LoVo (cell line): ENCODE measurements around the gene CWF19L1.
"Not testable (repeated sequence)": the region's sequence is repeated elsewhere in the genome, so short reads cannot be mapped to it uniquely, and the experiment has no call there.

Experiments used
- DNase-seq: peaks from one replicate; pipeline ENCODE4 v3.0.0-alpha.2; 2016; ENCODE audit warnings: low spot score

The CWF19L1 gene

DNA sequence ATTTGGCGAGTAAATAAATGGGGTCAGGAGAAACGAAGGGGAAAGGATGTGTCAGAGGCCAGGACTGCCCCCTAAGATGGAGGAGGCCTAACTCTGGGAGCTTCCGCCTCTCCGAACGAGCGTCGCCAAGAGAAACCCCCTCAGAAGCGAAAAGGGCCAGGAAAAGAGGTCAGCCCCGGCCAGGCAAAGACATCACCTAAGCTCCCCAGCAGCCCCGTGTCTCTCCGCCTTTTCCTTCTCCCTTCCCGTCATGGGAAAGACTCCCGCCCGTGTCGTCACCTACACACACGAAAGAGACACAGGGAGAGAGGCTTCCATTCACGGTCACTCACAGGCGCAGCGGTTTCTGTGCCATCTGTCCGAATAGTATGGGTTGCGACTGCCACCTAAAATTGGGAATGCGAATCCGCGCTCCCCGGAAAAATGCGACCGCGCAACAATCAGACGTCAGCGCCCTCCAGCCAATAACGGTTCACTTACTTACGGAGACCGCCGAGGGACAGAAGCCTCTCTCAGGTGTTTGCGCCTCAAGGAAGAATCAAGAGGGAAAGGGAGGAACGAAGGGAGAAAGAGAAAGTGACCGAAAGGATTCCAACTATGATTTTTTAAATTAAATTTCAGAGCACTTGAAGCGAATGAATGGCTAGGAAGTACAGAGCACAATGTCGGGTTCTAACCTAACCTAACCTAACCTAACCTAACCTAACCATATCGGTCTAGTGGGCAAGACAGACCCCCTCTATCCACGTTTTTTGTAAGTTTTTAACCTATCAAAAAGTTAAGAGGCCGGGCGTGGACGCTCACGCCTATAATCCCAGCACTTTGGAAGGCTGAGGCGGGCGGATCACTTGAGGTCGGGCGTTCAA is at the start of gene CWF19L1:
CWF19L1 (minus strand) TSS at position 400 of the 866 bp plus-strand sequence; CDS start at position 355, 45 bp downstream.
- peak; percentile 90 for DNase-seq

DNA sequence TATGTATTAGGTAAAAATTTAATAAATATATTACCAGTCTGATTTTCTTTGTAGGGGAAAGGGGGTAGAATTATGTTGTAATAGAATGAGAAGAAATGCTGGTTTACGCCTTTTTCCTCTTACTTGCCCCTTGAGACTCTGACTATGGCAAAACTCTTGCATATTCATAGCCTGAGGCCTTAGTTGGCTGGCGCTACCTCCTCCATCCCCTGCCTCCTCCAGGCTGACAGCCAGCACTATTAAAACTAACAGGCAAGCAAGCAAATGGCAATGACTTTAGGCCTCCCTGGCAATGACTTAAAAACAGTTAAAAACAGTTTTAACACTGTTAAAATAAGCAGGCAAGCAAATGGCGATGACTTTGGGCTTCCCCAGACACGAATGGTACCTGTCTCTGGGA is 48.2 kb upstream of the CWF19L1 start:
- no peak for DNase-seq

DNA sequence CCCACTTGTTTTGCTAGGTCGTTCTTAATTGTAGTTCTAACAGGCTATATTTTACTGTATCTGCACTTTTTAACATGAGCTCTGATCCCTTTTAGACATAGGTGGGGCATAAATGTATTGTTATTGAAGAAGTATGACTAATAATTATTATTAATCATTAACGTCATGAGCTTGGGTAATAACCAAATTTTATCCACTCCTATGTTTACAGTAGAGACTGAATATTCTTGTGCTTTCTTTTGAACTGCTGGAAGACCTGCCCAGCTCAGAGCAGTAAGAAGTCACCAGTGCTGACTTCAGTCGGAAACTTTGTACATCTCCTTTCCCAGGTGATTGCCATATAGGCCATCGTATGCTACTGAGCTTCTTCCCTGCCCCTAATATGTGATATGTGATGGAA is 43.9 kb upstream of the CWF19L1 start:
- no peak for DNase-seq

DNA sequence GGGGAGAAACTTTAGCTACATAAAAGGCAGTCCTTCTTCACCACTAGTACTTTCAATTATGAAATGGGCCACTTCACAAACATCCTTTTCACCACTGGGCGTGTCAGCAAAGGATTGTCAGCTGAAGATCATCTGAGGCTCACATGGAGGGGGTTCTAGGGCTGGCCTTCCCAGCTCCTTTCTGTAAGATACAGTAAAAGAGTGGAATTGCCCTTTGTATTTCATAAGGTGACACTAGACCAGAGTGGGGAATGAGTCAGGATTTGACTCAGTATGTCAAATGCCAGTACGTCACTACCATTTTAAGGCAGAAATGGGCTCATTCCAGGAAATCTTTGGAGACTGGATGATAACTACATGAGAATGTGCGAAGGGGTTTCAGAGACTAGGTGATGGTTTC is 40.2 kb upstream of the CWF19L1 start:
- no peak for DNase-seq

DNA sequence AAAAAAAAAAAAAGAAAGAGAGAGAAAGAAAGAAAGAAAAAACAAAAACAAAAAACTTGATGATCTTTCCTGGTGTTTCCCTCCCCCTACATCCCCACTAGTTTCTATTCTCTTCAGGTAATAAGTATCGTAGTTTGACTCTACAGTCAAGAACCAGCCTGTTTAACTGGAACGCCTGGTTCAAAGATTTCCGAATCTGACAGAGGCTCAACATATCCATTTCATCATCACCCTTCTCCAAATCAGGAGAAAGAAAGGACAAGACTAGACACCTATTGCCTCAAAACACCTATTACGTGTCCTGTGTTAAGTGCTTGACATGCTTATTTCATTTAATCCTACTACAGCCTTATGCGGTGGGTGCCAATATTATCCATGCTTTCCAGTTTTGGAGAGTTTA is 39.4 kb upstream of the CWF19L1 start:
- no peak for DNase-seq

DNA sequence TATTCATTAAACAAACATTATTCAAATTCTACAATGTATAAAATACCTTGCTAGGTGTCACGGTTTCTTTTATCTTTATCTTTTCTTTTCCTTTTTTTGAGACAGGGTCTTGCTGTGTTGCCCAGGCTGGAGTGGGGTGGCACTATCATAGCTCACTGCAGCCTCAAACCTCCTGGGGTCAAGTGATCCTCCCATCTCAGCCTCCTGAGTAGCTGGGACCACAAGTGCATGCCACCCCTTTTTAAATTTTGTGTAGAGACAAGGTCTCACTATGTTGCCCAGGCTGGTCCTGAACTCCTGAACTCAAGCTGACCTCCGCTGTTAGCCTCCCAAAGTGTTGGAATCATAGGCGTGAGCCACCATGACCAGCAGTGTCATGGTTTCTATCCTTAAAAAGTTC is 37.0 kb upstream of the CWF19L1 start:
- no peak for DNase-seq

DNA sequence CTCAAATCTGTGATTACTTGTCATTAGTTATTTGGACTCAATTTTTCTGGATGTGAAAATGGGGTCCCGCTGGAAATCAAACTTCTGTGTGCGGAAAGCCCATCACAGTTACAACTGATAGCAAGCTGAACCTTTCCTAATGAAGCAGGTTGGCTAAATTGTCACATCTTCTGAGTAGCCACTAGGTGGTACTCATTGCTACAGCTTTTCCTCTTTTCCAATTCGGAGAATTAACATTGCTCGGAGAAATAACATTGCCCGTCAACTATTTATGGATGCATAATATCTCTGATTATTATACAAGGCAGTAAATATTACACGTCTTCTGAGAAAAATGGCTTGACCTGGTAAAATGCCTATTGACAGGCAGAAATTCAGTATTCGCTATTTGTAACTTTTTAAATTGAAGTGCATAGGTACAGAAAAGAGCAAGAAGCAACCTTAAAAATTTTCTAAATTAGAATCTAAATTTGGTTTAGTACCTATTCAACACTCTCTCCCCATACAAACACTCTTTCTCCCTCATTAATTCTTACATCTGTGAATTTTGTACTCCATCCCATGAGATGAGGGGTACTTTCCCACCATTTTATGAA is 36.4 kb upstream of the CWF19L1 start:
- peak; percentile 38 for DNase-seq

DNA sequence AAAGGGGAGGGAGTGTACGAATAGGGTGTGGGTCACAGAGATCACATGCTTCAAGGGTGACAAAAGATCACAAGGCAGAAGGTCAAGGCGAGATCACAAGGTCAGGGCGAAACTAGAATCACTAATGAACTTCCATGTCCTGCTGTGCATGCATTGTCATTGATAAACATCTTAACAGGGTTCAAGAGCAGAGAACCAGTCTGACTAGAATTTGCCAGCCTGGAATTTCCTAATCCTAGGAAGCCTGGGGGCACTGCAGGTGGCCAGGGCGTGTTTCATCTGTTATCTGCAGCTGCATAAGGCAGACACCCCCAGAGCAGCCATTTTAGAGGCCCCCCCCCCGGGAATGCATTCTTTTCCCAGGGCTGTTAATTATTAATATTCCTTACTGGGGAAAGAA is 33.7 kb upstream of the CWF19L1 start:
- peak; percentile 9 for DNase-seq

DNA sequence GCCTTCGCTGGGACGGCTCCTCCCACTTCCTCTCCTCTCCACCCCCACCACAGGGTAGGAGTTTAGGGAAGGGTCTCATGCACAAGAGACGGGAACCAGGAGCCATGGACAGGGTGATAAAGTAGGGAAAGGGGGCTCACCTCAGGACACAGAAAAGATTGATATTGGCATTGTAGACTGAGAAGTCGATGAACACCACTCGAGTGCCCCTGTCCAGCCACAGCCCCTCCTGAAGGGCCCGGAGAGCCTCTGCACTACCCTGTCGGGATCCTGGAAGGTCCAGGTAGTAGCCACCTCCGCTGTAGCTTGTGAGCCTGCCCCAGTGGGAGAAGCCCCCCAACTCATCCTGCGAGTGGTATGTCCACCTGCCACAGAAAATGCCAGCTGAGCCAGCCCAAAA is 29.8 kb upstream of the CWF19L1 start:
- DNase-seq, result no peak

DNA sequence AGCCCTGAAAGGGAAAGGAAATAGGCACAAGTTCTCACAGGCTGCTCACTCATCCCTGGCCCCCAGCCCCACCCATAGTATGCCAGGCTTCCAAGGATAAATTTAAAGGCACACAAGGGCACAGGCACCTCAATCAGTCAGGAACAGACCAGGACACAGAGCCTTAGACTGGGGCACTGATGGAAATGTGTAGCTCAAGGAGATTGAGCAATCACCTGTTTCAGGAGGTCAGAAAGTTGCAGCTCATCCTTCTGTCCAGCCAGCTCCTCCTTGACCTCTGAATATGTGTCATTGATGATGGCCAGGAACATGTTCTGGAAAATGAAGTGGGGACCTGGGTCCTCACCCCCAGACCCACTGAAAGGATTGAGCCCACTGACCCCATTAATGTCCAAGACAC is 25.6 kb upstream of the CWF19L1 start:
- DNase-seq, result no peak

DNA sequence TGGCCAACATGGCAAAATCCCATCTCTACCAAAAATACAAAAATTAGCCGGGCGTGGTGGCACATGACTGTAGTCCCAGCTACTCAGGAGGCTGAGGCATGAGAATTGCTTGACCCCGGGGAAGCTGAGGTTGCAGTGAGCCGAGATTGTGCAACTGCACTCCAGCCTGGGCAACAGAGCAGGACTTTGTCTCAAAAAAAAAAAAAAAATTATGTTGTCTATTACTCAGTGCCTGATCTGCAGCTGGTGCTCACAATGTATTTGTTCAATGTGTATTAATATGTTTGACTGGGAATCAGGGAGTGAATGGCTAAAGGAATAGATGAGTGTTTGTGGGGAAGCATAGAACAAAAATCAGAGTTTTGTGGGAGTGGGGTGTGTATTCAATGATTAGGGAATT is 24.9 kb upstream of the CWF19L1 start:
- not testable (repeated sequence) for DNase-seq

DNA sequence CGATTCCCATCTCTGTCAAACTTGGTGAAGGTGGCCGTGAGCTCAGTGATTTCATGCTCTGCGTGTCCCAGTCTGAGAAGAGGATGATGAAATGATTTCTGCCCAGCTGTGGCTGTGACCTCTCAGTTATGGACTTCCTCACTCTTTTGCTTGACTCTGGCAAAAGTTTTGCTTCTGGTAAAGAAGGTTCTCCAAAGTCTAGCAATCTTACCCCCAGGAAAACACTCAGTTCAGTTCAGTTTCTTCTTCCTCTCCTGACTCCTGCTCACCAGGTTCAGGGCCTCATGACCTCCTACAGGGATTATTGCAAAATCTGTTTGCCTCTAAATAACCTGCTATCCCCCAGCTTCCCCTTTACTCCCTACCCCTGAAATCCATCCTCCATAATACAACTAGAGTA is 23.9 kb upstream of the CWF19L1 start:
- DNase-seq, result no peak

DNA sequence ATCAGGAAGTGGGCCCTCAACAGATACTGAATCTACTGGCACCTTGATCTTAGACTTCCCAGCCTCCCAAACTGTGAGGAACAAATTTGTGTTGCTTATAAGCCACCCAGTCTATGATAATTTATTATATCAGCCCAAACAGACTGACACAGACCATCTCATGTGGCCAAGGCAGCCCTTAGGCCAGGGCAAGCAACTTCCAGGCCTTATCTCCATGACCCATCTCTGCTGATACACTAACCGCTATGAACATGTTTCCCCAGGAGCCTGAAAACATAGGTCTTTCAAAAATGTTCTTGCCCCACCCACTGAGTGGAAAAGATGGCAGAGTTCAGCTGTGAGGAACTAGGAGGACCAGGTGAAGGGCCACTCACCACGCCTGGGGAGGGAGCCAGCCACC is 22.2 kb upstream of the CWF19L1 start:
- DNase-seq, result no peak

DNA sequence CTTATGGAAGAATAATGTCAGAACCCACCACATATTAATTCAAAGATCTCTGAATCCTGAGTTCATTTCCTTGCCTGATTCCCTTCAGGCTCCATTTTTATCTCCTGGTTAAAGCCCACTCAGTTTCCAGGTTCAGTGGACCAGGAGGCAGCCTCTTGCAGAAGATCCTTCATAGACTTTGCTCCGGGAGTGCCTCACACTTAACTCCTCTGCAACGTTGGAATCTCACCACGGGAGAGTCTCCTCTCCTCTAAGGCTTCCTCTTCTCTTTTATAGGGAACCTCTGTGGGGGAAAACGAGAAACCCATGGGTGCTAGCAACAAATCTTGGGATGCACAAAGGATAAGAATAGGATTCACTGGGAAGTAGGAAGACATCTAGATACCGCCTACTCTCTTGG is 20.8 kb upstream of the CWF19L1 start:
- DNase-seq, result no peak

DNA sequence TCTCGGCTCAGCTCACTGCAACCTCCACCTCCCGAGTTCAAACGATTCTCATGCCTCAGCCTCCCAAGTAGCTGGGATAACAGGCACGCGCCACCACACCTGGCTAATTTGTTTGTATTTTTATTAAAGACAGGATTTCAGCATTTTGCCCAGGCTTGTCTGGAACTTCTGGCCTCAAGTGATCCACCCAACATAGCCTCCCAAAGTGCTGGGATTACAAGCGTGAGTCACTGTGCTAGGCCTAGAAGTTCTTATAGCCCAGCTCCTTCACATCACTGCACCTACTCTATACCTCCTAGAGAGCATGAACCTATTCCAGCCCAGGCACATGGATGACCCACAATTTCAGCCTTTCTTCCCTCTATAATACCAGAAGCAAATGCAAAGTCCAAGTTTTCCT is 20.3 kb upstream of the CWF19L1 start:
- DNase-seq, result no peak

DNA sequence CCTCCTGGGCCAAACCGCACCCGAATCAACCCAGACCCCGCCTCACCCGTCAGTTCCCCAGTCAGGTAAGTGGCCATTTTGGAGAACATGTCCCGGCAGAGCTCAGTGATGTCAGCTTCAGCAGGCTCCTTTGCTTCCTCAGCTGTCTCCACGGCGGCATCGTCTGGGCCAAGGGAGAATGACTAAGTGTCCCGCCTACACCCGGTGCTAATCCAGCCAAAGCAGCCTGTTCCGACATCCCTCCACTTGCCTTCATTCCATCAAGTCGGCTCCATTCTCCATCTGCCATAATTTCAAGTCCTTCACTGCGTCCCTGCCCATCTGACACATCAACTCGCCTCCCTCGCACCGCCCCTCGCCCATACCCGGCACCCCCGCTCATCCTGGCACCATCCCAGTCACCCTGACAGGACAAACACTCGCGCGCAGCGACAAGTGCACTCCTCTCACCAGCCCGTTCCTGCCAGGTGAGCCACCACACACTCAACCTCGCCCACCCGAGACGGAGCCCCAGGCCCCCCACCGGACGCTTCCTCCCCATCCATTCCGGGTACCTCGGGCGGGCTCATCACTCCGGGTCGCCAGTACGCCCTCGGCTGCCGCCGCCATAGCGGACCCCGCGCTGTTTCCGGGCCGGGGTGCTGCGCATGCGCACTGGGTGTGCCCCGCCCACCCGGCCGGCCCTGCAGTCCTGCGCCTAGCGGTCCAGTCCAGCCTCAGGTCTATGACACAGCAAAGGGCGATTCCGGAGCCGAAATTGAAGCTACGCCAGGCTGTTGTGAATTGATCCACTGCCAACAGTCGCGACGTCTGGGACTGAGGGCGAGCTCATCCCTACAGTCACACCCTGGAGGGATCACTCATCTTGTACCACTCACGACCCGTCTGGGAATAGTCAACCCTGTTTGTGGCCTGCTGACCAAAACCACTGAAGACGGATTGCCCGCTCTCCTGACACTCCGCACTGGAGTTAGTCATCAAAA is 18.9 kb upstream of the CWF19L1 start, which contains the start of gene BLOC1S2:
BLOC1S2 (minus strand) TSS at position 630 of the 983 bp plus-strand sequence; CDS start at position 609, 21 bp downstream.
- peak; percentile 88 for DNase-seq

DNA sequence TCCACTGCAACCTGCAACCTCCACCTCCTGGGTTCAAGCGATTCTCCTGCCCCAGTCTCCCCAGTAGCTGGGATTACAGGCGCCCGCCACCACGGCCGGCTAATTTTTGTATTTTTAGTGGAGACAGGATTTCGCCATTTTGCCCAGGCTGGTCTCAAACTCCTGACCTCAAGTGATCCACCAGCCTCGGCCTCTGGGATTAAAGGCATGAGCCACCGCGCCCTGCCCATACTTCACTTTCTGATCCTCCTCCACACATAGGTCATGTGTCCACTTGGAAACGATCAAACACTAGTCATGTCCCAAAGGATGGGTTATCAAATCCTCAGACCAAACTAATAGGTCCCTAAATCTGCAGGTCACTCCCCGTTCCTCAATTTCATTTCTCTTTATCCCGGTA is 17.9 kb upstream of the CWF19L1 start:
- DNase-seq, result not testable (repeated sequence)

DNA sequence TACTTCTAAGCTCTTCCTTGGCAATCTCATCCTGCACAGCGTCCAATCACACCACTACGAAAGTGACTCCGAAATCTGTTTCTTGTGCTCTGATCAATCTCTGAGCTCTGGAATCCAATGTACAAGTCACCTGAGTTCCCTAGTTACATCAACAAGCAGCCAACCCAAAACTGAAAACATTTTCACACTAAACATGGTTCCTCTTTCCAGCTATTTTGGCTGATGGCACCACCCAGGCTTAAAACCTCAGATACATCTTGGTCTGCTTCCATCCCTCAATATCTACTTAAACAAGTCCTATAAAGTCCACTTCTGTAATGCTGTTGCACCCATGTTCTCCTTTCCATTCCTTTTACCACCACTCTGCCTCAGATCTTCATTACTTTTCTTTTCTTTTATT is 15.5 kb upstream of the CWF19L1 start:
- DNase-seq, result no peak

DNA sequence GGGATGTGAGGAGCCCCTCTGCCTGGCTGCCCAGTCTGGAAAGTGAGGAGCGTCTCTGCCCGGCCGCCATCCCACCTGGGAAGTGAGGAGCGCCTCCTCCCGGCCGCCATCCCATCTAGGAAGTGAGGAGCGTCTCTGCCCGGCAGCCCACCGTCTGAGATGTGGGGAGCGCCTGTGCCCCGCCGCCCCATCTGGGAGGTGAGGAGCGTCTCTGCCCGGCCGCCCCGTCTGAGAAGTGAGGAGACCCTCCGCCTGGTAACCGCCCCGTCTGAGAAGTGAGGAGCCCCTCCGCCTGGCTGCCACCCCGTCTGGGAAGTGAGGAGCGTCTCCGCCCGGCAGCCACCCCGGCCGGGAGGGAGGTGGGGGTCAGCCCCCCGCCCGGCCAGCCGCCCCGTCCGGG is 9.5 kb upstream of the CWF19L1 start:
- DNase-seq, result not testable (repeated sequence)

DNA sequence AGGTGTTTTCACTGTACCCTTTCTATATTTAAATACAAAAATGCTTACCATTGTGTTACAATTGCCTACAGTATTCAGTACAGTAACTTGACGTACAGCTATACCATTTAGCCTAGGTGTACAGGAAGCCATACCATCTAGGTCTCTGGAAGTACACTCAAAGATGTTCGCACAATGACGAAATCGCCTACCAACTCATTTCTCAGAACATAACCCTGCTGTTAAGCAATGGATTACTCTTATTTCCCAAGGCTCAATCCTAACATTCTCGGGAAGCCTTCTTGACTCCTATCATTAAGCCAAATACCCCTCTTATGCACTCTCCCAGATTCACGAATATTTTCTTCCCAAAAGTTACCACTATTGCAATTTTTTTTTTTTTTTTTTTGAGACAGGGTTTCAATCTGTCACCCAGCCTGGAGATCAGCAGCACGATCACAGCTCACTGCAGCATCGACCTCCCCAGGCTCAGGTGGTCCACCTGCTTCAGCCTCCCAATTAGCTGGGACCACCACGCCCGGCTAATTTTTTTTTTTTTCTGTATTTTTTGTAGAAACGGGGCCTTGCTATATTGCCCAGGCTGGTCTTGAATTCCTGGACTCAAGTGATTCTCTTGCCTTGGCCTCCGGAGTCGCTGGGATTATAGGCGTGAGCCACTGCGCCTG is 1.5 kb downstream of the CWF19L1 start:
- no peak for DNase-seq

DNA sequence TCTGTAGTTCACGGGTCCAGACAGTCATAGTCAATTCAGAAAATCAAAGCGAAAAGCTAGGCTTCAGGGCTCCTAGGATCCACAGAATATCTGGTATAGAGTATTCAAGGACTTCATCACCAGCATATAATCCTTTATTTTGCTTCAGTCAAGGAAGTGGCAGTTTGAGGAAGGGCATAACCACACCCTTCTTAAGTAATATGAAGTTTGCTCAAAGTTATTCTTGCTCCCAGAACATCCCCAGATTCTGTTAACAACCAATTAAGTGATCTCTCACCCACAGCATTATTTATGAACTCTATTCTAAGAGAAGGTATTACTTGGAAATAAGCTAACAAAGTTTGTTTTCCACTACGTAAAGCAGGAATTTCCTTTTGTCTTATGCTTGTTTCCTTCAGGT is 13.2 kb downstream of the CWF19L1 start:
- no peak for DNase-seq

DNA sequence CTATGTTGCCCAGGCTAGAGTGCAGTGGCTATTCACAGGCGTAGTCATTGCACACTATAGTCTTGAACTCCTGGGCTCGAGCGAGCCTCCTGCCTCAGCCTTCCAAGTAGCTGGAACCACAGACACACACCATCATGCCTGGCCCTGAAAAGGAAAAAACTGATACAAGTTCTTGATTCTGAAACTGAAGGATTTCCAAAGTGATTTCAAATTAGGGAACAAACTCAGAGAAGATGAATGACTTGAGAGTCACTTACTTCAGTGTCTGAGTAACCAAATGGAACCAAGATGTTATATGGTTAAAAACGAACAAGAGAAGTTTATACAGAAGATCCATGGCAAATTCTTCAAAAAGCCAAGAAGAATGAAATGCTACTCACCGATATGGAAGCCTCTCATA is 14.4 kb downstream of the CWF19L1 start:
- DNase-seq, result no peak
